CD4-positive, alpha-beta T cell treated with Interleukin-15 for 4 hours (primary cell): Measurements from ENCODE around the gene TFAP2A.

ENCODE experiments used
- DNase-seq: peaks from one replicate; pipeline ENCODE4 v3.0.0-alpha.2; 2020; ENCODE audit warnings: low spot score

The TFAP2A gene

GRCh38 chr6:10412461-10413261, 2.2 kb downstream of the TFAP2A start:
- DNase-seq: no peak

- peak; percentile 28 for DNase-seq
Measured at GRCh38 chr6:10411971-10412460, 2.9 kb downstream of the TFAP2A start.

GRCh38 chr6:10411131-10411970, 3.5 kb downstream of the TFAP2A start:
- no peak for DNase-seq

GRCh38 chr6:10410207-10411050, 4.4 kb downstream of the TFAP2A start:
- no peak for DNase-seq

- DNase-seq: no peak
Measured at GRCh38 chr6:10409731-10410206, 5.1 kb downstream of the TFAP2A start.

- no peak for DNase-seq
Measured at GRCh38 chr6:10409233-10409721, 5.6 kb downstream of the TFAP2A start.

- no peak for DNase-seq
Measured at GRCh38 chr6:10408457-10408856, 6.4 kb downstream of the TFAP2A start.

DNA sequence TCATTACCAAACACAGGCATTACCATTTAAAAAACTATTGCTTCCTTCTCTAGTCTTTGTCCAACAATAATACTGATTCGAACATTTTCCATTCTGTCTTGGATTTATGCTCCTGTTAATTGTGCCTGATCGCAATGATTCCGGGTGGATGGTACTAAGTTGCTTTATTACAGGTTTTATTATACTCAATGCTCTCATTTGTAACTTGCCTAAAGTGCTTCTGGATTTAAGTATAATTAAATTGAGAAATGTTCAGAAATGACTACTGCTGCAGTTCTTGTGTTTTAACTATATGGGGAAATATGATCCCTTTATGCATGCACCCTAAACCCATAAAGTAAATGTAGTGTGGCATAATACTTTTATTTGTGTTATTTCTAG, 7.2 kb downstream of the TFAP2A start:
- DNase-seq: no peak

- no peak for DNase-seq
Measured at GRCh38 chr6:10407018-10407673, 7.7 kb downstream of the TFAP2A start.

DNA sequence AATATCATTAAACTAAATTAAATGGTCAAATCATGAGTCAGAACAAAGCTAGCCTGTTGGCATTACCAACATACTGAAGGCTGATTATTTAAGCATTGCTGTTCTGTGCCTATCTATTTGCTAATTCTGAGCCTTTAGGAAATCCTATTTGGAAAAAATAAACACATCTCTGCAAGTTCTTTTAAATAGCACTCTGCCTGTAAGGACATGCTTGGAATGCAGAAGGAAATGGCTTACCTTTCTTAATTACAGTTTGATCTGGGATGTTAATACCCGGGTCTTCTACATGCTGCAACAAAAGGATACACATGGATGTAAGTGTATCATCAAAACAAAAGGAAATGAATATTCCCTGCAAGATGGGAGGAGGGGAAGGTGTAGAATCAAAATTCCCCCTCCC, 8.3 kb downstream of the TFAP2A start:
- no peak for DNase-seq

DNA sequence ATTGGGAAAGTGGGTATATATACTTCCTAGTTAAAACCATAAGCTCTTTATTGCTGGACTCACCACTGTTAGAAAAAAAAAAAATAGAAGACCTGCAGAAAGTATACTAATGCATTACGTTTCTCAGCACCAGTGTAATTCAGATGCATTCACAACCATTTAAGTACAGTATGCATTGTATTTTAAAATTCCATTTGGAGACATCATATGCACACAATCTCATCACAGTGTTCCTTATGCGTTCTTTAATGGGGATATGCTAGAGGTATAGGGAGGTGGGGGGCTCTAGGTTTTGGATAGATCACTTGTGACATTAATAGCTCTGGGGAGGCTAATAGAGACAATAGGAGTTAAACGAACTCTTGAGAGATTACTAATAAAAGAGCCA, 9.4 kb downstream of the TFAP2A start:
- no peak for DNase-seq

GRCh38 chr6:10404799-10405512, 9.9 kb downstream of the TFAP2A start:
- DNase-seq: no peak

- DNase-seq: peak; percentile 73
Measured at GRCh38 chr6:10404107-10404798, 10.6 kb downstream of the TFAP2A start.

GRCh38 chr6:10403385-10404106, 11.3 kb downstream of the TFAP2A start:
- DNase-seq: no peak

GRCh38 chr6:10402648-10403311, 12.1 kb downstream of the TFAP2A start:
- no peak for DNase-seq

DNA sequence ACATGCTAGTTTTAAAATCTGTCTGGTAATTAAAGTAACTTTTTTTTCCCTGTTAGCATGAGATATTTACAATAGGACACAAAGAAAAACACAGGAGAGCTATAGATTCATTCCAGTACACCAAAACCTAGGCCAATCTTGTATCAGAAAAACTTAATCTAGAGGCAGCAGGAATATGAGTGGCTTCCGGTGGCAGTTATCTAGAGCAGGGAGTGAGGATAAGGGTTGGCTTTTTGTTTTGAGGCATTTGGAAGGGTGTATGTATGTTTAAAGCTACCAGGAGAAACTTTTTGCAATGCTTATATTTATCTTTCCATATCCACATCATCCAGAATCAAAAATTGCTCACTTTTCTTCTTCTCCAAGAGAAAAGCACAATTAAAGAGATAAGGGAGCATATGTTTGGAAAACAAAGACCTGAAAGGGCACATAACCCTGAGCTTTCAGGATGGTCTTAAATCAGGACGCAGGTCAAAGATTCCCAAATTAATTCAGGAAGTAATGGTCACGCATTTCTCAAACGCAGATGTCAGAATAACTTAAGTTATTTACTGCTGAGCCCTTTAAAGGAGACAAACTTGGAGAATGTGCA, 13.1 kb downstream of the TFAP2A start:
- DNase-seq: no peak

GRCh38 chr6:10401004-10401536, 13.8 kb downstream of the TFAP2A start:
- no peak for DNase-seq

DNA sequence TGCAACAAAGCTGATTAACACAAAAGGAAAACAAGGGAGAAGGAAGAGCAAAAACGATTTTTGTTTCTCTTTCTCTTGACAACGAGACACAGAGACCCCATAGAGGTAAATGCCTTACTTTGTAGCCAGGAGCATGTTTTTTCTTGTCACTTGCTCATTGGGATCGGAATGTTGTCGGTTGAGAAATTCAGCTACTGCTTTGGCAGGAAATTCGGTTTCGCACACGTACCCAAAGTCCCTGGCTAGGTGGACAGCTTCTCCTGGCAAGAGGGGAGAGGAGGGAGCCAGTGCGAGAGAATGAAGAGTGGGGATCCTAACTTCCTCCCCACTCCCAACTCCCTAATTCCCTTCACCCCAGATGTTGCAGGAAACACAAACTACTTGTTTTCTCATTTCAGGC, 14.5 kb downstream of the TFAP2A start:
- DNase-seq: no peak
